ENCODE data around the gene PSMA6.
A peak's percentile ranks its signal among the peaks of the same experiment; 100 is the strongest.
"Not testable (repeated sequence)": the region's sequence is repeated elsewhere in the genome, so short reads cannot be mapped to it uniquely, and the experiment has no call there.

Gene PSMA6

DNA sequence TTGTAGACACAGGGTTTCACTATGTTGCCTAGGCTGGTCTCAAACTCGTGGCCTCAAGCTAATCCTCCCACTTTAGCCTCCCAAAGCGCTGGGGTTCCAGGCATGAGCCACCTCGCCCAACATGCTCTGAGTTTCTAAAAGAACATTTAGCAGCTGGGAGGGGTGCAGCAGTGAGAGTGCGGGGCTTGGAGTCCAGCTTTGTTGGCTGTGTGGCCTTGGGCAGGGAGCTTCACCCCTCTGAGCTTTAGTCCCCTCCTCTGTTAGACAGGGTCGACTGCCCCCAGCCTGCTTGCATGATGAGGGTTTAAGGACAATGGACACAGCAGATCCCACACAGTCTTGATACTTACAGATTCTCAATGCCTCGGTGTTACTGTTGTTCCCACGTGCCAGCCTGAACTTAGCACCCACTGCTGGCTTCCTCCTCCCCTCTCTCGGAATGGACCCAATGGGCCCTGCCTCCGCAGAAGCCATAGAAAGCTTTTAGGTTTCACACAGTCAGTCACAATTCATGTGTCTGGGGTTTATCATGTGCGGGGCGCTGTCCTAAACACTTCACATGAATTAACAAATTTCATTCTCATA, 54.6 kb downstream of the PSMA6 start:
- no peak for DNase-seq

DNA sequence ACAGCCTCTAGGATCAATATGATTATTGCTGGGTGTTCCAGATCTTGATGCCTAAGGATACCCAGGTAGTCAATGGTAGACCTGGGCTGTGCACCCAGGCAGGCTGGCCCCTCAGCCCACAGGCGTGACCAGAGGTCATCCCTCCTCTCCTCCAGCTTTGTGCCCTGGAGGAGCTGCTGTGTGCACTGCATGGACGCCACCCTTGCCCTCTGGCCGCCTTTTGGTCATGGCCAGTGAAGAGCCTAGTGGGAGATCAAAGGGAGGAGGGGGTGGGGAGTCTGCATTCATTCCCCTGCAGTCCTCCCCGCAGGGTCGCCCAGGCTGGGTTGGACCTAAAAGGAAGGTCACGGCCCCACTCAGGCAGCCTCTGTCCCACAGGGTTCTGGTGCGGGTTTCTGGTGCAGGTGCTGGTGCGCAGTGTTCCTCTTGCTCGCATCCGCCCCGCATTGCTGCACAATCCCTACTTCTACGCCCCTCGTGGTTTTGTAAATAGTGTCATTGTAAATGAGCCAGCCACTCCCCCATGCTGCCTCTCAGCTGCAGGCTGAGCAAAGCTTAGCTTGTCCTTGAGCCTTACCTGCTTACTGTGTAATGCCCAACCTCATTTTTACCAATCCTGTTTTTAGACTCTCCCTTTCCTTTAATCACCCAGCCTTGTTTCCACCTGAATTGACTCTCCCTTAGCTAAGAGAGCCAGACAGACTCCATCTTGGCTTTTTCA, 55.3 kb downstream of the PSMA6 start:
- DNase-seq = no peak

DNA sequence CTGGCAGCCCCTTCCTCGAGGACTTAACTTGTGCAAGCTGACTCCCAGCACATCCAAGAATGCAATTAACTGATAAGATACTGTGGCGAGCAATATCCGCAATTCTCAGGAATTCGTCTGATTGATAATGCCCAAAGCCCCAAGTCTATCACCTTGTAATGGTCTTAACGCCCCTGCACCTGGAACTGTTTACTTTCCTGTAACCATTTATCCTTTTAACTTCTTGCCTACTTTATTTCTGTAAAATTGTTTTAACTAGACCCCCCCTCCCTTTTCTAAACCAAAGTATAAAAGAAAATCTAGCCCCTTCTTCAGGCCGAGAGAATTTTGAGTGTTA, 55.8 kb downstream of the PSMA6 start:
- not testable (repeated sequence) for DNase-seq

DNA sequence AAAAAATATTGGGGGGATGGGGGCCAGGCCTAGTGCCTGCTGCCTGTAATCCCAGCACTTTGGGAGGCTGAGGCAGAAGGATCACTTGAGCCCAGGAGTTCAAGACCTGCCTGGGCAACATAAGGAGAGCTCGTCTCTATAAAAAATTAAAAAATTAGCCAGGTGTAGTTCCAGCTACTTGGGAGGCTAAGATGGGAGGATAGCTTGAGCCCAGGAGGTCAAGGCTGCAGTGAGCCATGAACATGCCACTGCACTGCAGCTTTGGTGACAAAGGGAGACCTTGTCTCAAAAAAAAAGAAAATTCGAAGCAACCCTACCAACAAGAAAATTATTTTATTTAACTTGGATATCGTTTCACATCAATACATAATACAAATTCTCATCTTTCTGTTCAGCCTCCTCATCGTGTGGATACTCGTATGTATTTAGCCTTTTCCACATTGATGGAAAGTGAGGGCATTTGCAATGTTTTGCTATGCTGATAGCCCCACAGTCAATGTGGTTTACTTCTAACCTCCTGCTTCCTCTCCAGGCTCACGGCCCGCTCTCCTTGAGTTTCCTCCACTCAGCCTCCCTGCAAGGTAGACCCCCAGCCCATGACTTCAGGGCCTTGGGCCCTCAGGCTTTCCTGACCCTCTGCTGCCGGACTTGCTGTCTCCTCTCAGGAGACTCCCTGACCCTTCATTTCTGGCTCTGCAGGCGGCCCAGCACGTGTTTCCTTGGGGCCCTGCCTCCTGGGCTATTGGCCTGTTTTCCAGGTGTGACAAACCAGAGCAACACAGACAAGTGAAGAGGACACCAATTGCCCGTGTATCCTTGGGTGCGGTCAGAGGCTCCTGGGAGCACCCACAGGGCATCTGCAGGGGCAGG, 57.5 kb downstream of the PSMA6 start:
- no peak for DNase-seq

GRCh38 chr14:35351497-35351896, 59.3 kb downstream of the PSMA6 start:
- no peak for DNase-seq

GRCh38 chr14:35351897-35352273, 59.7 kb downstream of the PSMA6 start:
- no peak for DNase-seq

DNA sequence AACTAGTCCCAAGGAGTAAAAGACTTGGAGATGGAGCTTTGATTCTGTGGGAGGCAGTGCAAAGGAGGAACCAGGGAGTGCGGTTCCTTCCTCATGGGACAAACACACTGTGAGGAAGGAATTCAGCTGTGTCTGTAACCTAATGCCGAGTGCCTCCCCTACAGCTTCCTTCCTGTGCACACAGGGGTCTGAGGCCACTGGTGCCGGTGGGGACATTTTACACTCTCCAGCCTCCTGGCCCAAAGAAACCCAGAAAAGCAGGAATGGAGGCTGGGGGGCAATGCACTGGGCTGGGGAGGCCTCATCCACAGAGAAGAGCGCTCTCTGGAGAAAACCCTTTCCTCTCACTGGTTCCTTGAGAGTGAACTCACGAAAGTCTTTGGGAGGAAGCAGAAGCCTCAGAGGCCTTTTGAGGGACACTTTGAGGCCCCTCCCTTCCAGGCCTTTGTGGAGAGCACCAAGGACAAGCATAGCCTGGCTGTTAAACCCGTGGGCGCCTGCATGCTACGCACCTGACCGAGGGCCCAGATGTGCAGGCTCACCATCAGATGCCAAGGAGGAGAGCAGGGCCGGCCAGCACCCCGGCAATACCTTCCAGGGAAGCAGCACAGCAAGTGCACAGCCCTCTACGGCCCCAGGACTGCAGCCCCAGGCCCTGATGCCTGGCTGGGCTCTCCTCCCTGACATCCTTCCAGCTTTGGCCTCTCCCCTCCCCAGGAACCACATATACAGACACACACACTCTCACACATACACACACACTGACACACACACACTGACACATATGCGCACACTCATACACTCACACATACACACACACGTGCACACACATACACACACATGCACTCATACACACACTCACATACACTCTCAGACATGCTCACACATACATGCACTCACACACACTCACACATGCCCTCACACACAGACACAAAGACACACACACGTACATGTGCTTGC, 60.4 kb downstream of the PSMA6 start:
- peak in 1 of 2 experiments; percentile 9 for DNase-seq

- DNase-seq = no peak
These were observed 61.4 kb downstream of the PSMA6 start for GRCh38 chr14:35353409-35354172.

- not testable (repeated sequence) for DNase-seq
These were observed 63.1 kb downstream of the PSMA6 start for GRCh38 chr14:35355235-35355634.

DNA sequence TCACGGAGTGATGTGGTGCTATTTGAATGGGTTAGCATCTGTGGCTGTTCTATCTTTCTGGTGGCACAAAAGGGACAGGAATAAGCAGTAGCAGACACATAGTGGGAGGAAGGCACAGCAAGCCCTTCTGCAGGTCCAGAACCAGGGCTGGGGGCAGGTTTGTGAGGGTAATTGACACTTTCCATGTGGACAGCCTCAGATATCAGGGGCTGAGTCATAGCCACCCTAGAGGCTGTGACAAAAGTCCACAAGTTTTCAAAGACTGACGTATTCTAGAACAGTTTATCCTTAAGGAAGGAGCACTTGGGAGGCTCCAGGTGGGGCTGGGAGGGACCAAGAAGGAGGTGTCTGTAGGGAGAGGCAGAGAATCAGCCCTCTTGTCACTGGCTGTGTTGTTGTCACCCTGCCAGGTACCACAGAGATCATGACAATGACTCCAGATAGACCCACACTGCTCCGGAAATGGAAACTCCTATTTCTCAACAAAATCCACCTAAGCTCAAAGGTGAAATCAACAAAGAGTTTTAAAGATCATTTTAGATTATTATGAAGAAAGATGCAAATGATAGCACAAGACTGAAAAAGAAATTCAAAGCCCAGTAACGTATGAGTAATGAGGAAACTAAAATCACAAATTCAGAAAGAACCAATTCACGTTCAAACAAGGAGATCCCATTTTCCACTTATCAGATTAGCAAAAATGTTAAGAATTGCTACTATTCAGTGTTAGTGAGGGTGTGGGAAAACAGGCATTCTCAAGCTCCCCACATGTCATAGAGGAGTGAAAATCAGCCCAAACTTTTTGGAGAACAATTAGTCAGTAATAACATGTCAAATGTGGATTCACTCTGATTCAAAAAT, 64.0 kb downstream of the PSMA6 start:
- no peak for DNase-seq

GRCh38 chr14:35359655-35360054, 67.5 kb downstream of the PSMA6 start:
- DNase-seq = not testable (repeated sequence)

GRCh38 chr14:35361141-35361480, 68.9 kb downstream of the PSMA6 start:
- no peak for DNase-seq

DNA sequence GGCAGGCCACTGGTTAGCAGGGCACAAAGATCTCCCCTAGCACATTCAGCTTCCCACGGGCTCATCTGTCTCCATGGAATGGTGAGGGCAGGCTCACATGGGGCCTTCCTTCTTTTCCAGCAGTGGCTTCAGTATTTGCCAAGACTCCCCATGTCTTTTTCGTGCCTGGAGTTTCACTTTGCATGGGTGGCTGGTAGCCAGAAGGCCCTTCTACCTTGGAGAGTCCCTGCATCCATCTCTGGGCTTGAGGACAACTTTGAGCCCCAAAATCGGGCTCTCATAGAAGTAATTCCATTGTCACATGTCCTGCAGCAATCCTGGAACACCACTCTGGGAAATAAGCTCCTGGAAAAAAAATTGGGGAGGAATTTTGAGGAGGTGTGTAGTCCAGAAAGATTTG, 70.3 kb downstream of the PSMA6 start:
- DNase-seq = no peak

- no peak for DNase-seq
These were observed 70.8 kb downstream of the PSMA6 start for GRCh38 chr14:35362911-35363374.

GRCh38 chr14:35365130-35366055, 73.2 kb downstream of the PSMA6 start:
- DNase-seq = peak; percentile 50 to 67

DNA sequence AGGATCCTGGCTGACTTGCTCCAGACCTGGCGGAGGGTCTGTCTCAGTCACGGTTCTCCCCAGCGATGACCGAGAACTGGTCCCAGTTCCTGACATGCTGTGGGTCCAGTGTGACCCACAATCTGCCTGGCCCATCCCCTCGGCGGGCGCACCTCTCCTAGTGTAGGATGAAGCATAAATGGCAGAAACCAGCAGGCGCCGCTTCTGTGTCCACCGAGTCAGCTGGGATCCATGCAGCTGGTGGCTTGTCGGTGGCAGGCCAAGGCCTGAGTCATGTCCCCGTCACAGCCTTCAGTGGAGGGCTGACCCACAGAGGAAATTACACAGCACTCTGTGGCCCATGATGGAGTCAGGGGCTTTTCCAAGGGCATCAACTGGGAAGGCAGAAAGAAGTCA, 73.9 kb downstream of the PSMA6 start:
- no peak for DNase-seq

DNA sequence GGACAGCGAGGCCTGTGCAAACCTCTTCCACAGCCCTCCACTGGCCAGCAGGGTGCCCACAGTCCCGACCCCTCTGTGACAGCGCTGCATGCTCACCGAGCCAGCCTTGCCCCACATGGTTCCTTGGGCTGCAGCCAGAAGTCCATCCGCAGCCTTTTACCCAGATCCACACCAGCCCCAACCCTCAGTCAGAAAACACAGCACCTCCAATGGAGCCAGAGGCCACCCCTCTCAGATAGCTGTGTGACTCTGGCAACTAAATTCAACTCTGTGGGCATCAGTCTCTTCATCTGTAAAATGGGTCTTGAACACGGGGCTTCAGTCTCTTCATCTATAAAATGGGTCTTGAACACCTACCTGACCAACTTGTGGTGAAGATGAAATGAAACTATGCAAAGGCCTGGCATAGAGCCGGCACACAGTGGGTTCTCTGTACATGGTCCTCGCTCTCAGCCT, 74.4 kb downstream of the PSMA6 start:
- no peak for DNase-seq

DNA sequence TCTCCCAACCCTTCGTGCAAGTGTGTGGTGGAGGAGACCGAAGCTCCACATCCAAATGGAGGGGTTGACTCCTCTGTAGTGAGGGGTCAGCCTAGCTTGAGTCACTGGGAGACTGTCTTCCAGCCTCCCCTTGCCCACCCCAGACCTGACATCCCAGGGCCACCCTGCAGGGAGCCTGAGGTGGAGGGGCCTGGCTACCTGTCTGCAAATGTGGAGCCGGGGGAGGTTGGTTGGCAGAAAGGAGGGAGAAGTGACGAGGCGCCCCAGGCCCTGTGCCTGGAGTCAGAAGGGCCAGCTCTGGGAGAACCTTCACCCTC, 74.8 kb downstream of the PSMA6 start:
- no peak for DNase-seq
